Measurements from ENCODE around the gene SPRYD7. TPM values are rescaled to one million over a fixed set of nuclear protein-coding genes. Genes with fewer than 3 reads are reported as not detected.

SPRYD7 gene
- total RNA-seq, 4 donors from 2014 or later = 9.8 to 24.7 (median 17.9) TPM

- Histone ChIP-seq H3K36me3 (peaks cover 0 to 10% of the 10 kb centered on the region in 2 donors), H3K4me1 (peaks cover 0 to 4% of the 10 kb centered on the region in 2 donors), H3K27ac (no peak overlapping the region), H3K27me3 (no peaks in the 10 kb centered on the region), H3K4me3 (no peak overlapping the region), H3K9me3 (no peaks in the 10 kb centered on the region)
- in situ Hi-C loops (cut with MboI; ENCODE audit: low sequenced_read_pairs in 4 of 4) (loop anchor here in 3 of 4 donors (10.0 to 25.0 kb wide), 5 partner anchors 411 to 936 kb away; partner anchors contain the start of gene RNASEH2B (in 3 of the 3)), intact Hi-C loops (cut with DNase I; ENCODE audit: low total_unique reads) (loop anchor here (2.0 to 10.0 kb wide), 4 partner anchors 556 to 1088 kb away; no protein-coding TSS in a partner anchor)
- ATAC-seq (peak; percentile 82 to 88), DNase-seq (peak; percentile 30 to 48)
- TF ChIP-seq POLR2A (IDR thresholded peaks at IDR 0.05) = no peak
- TF ChIP-seq CTCF (IDR thresholded peaks at IDR 0.05 in 4 of 5, conservative IDR thresholded peaks at IDR 0.05 in 1 of 5) = peak; percentile 75 to 91 (median 88)
Measured at GRCh38 chr13:49976314-49977258, 40.4 kb upstream of the SPRYD7 start.

- Histone ChIP-seq H3K4me1 (peaks cover 0 to 4% of the 10 kb centered on the region in 2 donors), H3K27me3 (no peaks in the 10 kb centered on the region), H3K27ac (no peak overlapping the region), H3K36me3 (peaks cover 0 to 10% of the 10 kb centered on the region in 2 donors), H3K4me3 (no peak overlapping the region), H3K9me3 (no peaks in the 10 kb centered on the region)
- TF ChIP-seq POLR2A (IDR thresholded peaks at IDR 0.05) (no peak), CTCF (IDR thresholded peaks at IDR 0.05 in 4 of 5, conservative IDR thresholded peaks at IDR 0.05 in 1 of 5) (no peak)
- no peak for DNase-seq
- intact Hi-C loops (cut with DNase I; ENCODE audit: low total_unique reads) = loop anchor here (2.0 to 10.0 kb wide), 4 partner anchors 557 to 1089 kb away; no protein-coding TSS in a partner anchor
- ATAC-seq = no peak
- in situ Hi-C loops (cut with MboI; ENCODE audit: low sequenced_read_pairs in 4 of 4) = loop anchor here in 3 of 4 donors (10.0 to 25.0 kb wide), 5 partner anchors 411 to 936 kb away; partner anchors contain the start of gene RNASEH2B (in 3 of the 3)
Measured at GRCh38 chr13:49975826-49976225, 39.7 kb upstream of the SPRYD7 start.

- Histone ChIP-seq H3K27ac (no peak overlapping the region), H3K27me3 (no peaks in the 10 kb centered on the region), H3K4me3 (no peak overlapping the region), H3K36me3 (peaks cover 0 to 10% of the 10 kb centered on the region in 2 donors), H3K9me3 (no peaks in the 10 kb centered on the region), H3K4me1 (no peaks in the 10 kb centered on the region)
- DNase-seq (no peak), ATAC-seq (no peak)
- intact Hi-C loops (cut with DNase I; ENCODE audit: low total_unique reads) (loop anchor here (10.0 kb wide), 1 partner anchor 1092 kb away; no protein-coding TSS in a partner anchor), in situ Hi-C loops (cut with MboI; ENCODE audit: low sequenced_read_pairs in 4 of 4) (loop anchor here in 3 of 4 donors (10.0 to 25.0 kb wide), 5 partner anchors 832 to 1090 kb away; partner anchors contain the start of gene RNASEH2B (in 2 of the 3))
- TF ChIP-seq POLR2A (IDR thresholded peaks at IDR 0.05) (no peak), CTCF (IDR thresholded peaks at IDR 0.05 in 4 of 5, conservative IDR thresholded peaks at IDR 0.05 in 1 of 5) (no peak)
Measured at GRCh38 chr13:49972709-49973108, 36.6 kb upstream of the SPRYD7 start.

- Histone ChIP-seq H3K4me1 (no peaks in the 10 kb centered on the region), H3K36me3 (peaks cover 0 to 10% of the 10 kb centered on the region in 2 donors), H3K9me3 (no peaks in the 10 kb centered on the region), H3K4me3 (no peak overlapping the region), H3K27me3 (no peaks in the 10 kb centered on the region), H3K27ac (no peak overlapping the region)
- no peak for TF ChIP-seq POLR2A (IDR thresholded peaks at IDR 0.05)
- no peak for TF ChIP-seq CTCF (IDR thresholded peaks at IDR 0.05 in 4 of 5, conservative IDR thresholded peaks at IDR 0.05 in 1 of 5)
- in situ Hi-C loops (cut with MboI; ENCODE audit: low sequenced_read_pairs in 4 of 4) = loop anchor here in 2 of 4 donors (25.0 kb wide), 3 partner anchors 845 to 1095 kb away; partner anchors contain the start of gene RNASEH2B (in 1 of the 2)
- no peak for DNase-seq
- intact Hi-C loops (cut with DNase I; ENCODE audit: low total_unique reads) = no loop called here
- no peak for ATAC-seq
Measured at GRCh38 chr13:49967456-49967855, 31.3 kb upstream of the SPRYD7 start.

All from gastrocnemius medialis (tissue), 4 donors.